Activated CD8-positive, alpha-beta memory T cell treated with anti-CD3 and anti-CD28 coated beads, Interleukin-2, amount 50 U/mL, for 24 hours (primary cell): ENCODE data around the gene CENATAC.
"Not testable (repeated sequence)": the region's sequence is repeated elsewhere in the genome, so short reads cannot be mapped to it uniquely, and the experiment has no call there.

Source experiments
- DNase-seq: peaks from one replicate; pipeline ENCODE4 v3.0.0-alpha.2; 2020; ENCODE audit errors: extremely low read depth

CENATAC gene

DNA sequence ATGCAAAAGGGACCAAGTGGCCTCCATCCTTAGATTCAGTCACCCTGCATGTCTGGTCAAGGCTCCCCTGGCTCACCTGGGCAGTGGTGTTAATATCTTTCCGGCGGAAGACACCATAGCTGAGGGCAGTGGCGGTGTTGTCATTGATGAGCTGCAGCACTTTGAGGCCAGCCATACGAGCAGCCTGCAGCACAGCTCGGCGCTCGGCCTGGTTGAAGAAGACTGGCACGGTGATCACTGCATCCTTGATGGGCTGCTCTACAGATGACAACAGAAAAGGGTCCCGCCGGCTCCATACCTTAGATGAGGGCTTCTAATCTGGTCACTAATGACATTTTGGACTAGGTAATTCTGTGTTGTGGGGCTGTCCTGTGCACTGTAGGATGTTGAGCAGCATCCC lies 56.5 kb downstream of the CENATAC start:
- no peak for DNase-seq

DNA sequence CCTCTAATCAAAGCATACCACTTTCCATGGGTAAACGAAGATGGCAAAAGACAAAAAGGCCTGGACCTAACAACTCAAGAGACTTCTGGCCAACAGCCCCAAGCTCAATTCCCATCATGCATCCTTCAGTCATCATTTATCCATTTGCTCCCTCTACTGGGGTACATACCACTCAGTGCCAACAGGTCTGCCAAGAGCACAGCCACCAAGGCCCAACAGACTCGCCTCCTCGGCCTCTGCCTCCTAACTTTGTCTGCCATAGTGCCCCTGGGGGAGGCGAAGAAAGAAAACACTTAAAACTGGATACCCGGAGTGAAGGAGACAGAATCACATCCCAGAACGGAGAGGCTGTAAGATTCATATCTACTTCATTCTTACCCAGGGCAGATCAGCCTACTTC lies 58.0 kb downstream of the CENATAC start:
- DNase-seq, result no peak

DNA sequence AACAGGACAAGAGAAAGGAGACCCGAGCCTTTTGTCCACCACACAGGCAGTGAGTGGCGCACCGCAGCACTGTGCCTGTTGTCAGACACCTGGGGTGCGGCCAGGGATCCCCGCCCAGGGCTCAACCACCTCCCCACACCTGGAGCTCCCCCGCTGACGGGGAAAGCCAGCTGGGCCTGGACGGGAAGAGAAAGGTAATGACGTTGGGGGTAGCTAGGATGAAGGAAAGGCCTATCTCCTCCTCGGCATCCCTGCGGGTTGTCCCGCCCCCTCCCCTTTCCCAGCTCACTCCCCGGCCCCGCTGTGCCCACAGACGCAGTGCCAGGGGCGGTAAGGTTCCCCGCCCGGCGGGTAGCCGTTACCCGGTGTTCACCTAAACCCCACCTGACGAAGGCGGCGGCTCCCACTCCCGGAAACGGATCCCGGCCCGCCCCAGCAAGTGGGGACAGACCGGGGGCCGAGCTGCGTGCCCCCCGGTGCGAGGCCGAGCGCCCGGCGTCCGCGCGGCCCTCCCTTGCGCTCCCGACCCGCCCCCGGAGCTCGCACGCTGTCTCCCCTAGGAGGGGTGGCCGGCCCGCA lies 58.6 kb downstream of the CENATAC start:
- no peak for DNase-seq

DNA sequence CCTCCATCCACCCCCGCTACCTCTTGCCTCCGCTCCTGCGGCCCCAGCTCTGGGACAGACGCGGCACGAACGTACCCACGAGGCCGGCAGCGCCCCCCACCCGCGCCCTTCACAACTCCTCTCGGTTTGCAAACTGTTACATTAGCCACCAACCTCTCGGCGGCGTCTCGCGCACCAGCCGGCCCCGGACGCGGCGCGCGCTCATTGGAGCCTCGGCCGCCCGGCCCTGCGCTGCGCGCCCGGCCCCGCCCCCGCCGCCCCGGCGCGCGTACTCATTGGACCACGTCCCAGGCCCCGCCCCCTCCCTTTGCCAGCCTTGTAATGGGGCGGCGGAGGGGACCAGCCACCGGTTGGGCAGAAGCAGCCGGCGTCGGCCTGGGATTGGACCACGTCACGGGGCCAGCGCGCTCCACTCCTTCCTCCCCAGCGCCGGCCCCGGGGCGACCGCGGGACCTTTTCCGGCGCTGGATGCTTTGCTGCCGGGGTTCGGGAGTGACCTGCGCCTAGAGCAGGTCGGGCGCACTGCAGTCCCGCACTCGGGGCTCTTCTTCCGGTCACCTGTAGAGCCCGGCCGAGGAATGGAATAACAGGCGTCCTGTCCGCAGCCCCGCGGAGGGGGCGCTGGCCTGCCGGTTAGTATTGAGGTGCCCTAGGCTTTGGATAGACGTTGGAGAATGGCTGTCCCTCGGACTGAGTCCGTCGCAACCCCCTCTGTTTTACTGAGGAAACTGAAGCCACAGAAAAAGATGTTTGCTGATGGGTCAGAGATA lies 59.2 kb downstream of the CENATAC start, which contains the start of gene HYOU1:
HYOU1 (minus strand) TSS at position 206 of the 770 bp plus-strand sequence. CDS start 1,045 bp downstream, outside the sequence.
- DNase-seq, result peak; percentile 91

DNA sequence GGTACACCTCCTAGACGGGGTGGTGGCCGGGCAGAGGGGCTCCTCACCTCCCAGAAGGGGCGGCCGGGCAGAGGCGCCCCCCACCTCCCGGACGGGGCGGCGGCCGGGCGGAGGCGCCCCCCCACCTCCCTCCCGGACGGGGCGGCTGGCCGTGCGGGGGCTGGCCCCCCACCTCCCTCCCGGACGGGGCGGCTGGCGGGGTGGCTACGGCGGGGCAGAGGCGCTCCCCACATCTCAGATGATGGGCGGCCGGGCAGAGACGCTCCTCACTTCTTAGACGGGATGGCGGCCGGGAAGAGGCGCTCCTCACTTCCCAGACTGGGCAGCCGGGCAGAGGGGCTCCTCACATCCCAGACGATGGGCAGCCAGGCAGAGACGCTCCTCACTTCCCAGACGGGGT lies 61.2 kb downstream of the CENATAC start:
- DNase-seq, result not testable (repeated sequence)

DNA sequence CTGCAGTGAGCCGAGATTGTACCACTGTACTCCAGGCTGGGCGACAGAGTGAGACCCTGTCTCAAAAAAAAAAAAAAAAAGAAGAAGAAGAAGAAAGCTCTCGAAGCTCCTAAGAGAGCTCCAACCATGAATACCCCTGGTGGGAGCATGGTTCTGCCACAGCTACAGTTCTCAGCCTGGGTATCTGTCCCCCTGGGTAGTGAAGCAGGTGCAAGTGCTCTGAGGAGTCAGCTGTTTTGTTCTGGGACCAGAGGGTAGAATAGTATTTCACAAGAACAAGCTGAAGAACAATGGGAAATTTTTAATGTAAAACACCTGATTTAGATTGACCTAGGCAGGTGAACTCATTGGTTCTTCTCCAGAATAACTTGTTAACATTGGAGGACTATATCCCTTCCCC lies 63.3 kb downstream of the CENATAC start:
- no peak for DNase-seq

DNA sequence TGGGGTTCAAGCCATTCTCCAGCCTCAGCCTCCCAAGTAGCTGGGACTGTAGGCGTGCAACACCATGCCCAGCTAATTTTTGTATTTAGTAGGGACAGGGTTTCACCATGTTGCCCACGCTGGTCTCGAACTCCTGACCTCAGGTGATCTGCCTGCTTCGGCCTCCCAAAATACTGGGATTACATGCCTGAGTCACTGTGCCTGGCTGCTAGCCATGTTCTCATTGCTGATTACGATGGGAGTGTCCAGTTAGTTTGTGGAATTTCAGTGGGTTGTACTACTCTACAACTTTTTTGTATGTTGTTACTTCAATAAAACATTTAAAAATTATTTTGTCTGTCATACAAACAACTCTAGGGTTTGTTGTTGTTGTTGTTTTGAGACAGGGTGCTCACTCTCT lies 64.8 kb downstream of the CENATAC start:
- no peak for DNase-seq

DNA sequence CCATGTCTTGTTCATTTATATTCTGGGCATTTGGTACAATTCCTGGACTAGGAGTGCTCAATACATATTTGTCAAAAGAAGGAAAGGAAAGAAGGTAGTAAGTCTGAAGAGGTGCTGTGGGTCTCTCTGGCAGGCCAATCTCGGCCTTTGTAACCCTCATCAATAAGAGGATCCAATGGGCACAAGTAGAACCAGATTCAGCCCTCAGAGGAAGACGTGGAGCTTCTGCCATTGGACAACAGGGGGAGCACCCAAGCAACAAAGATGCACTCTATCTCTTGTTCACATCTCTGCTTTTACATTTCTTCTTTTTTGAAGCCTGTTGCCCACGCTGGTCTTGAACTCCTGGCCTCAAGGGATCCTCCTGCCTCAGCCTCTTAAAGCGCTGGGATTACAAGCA lies 67.4 kb downstream of the CENATAC start:
- peak; percentile 13 for DNase-seq
